ENCODE data around the gene LENG9. TPM values are rescaled to one million over a fixed set of nuclear protein-coding genes. Genes with fewer than 3 reads are reported as not detected.

LENG9 gene
- total and polyA plus RNA-seq, 7 experiments from 2014 or later, result 0.09 to 6.1 (median 3.6) TPM

GRCh38 chr19:54462047-54462654, 1.4 kb downstream of the LENG9 start:
- H3K27ac Mint-ChIP-seq, result peak overlapping the region in 7 of 9 donors; percentile 28 to 85 (median 60)
- Histone ChIP-seq H3K27me3 (ENCODE audit: control insufficient read depth in 2 of 2, insufficient read depth in 2 of 2, low read length in 2 of 2) (no peaks in the 10 kb centered on the region), H3K36me3 (ENCODE audit: control insufficient read depth in 2 of 3, insufficient read depth in 3 of 3, low read length in 3 of 3) (peaks cover 14 to 51% (median 24%) of the 10 kb centered on the region in 3 experiments), H3K4me1 (ENCODE audit: control insufficient read depth in 2 of 2, insufficient read depth in 2 of 2, low read length in 2 of 2) (peaks cover 17 to 23% of the 10 kb centered on the region in 2 donors), H3K27ac (ENCODE audit: low read depth, low read length) (peak overlapping the region; percentile 71), H3K4me3 (ENCODE audit: low read length) (no peak overlapping the region), H3K9me3 (ENCODE audit: control insufficient read depth in 2 of 3, low read length in 3 of 3) (no peaks in the 10 kb centered on the region)
- CTCF ChIA-PET, result interaction anchor here (0.6 kb wide), 2 partner anchors 15 to 19 kb away, joined by 3 read pairs; no protein-coding TSS in a partner anchor
- H3K4me1 Mint-ChIP-seq, result peaks cover 22 to 42% (median 36%) of the 10 kb centered on the region in 7 donors
- no peak for ATAC-seq
- H3K36me3 Mint-ChIP-seq, result peaks cover 11 to 27% (median 13%) of the 10 kb centered on the region in 5 donors
- H3K4me3 Mint-ChIP-seq, result peak overlapping the region; percentile 11 to 94 (median 41)
- intact Hi-C loops (cut with micrococcal nuclease), result loop anchor here (2.0 to 10.0 kb wide), 9 partner anchors 303 to 1679 kb away; partner anchors contain the start of genes CNOT3 (in 1 of the 2), LENG1 (in 1 of the 2), PRPF31 (in 1 of the 2) and TFPT (in 1 of the 2)
- peaks cover 0 to 5% (median 0%) of the 10 kb centered on the region in 11 donors for H3K9me3 Mint-ChIP-seq
- peaks cover 0 to 12% (median 0%) of the 10 kb centered on the region in 5 donors for H3K27me3 Mint-ChIP-seq
- POLR2A ChIA-PET, result interaction anchor here (1.9 to 5.2 kb wide), 3 partner anchors 7 to 12 kb away, joined by 5 to 67 read pairs (median 7); partner anchors contain the start of gene LENG8
- peak in 1 of 9 donors; percentile 16 for DNase-seq

- intact Hi-C loops (cut with micrococcal nuclease), result loop anchor here (2.0 to 10.0 kb wide), 9 partner anchors 303 to 1679 kb away; partner anchors contain the start of genes CNOT3 (in 1 of the 2), LENG1 (in 1 of the 2), PRPF31 (in 1 of the 2) and TFPT (in 1 of the 2)
- peaks cover 11 to 27% (median 13%) of the 10 kb centered on the region in 5 donors for H3K36me3 Mint-ChIP-seq
- CTCF ChIA-PET, result interaction anchor here (0.6 to 0.7 kb wide), 2 partner anchors 19 to 385 kb away, joined by 3 to 4 read pairs; no protein-coding TSS in a partner anchor
- Histone ChIP-seq H3K4me1 (ENCODE audit: control insufficient read depth in 2 of 2, insufficient read depth in 2 of 2, low read length in 2 of 2) (peaks cover 17 to 23% of the 10 kb centered on the region in 2 donors), H3K27me3 (ENCODE audit: control insufficient read depth in 2 of 2, insufficient read depth in 2 of 2, low read length in 2 of 2) (no peaks in the 10 kb centered on the region), H3K36me3 (ENCODE audit: control insufficient read depth in 2 of 3, insufficient read depth in 3 of 3, low read length in 3 of 3) (peaks cover 14 to 56% (median 27%) of the 10 kb centered on the region in 3 experiments), H3K9me3 (ENCODE audit: control insufficient read depth in 2 of 3, low read length in 3 of 3) (no peaks in the 10 kb centered on the region), H3K4me3 (ENCODE audit: low read length) (no peak overlapping the region), H3K27ac (ENCODE audit: low read depth, low read length) (peak overlapping the region; percentile 71)
- POLR2A ChIA-PET, result interaction anchor here (2.4 to 5.2 kb wide), 2 partner anchors 8 to 12 kb away, joined by 7 to 67 read pairs; partner anchors contain the start of gene LENG8
- H3K4me3 Mint-ChIP-seq, result peak overlapping the region in 8 of 10 donors; percentile 11 to 94 (median 38)
- peaks cover 22 to 42% (median 36%) of the 10 kb centered on the region in 7 donors for H3K4me1 Mint-ChIP-seq
- no peak for DNase-seq
- peak overlapping the region in 7 of 9 donors; percentile 28 to 85 (median 60) for H3K27ac Mint-ChIP-seq
- no peak for ATAC-seq
- peaks cover 0 to 4% (median 0%) of the 10 kb centered on the region in 11 donors for H3K9me3 Mint-ChIP-seq
- peaks cover 0 to 12% (median 0%) of the 10 kb centered on the region in 5 donors for H3K27me3 Mint-ChIP-seq
Observed at GRCh38 chr19:54461613-54462012, 2.0 kb downstream of the LENG9 start.

GRCh38 chr19:54461210-54461609, 2.4 kb downstream of the LENG9 start:
- peaks cover 17 to 23% of the 10 kb centered on the region in 2 donors for H3K4me1 ChIP-seq (ENCODE audit: control insufficient read depth in 2 of 2, insufficient read depth in 2 of 2, low read length in 2 of 2)
- no peak overlapping the region for H3K27ac ChIP-seq (ENCODE audit: low read depth, low read length)
- H3K27me3 Mint-ChIP-seq, result peaks cover 0 to 10% (median 0%) of the 10 kb centered on the region in 5 donors
- peak overlapping the region in 6 of 10 donors; percentile 29 to 94 (median 39) for H3K4me3 Mint-ChIP-seq
- ATAC-seq (no peak), DNase-seq (no peak)
- H3K27me3 ChIP-seq (ENCODE audit: control insufficient read depth in 2 of 2, insufficient read depth in 2 of 2, low read length in 2 of 2), result no peaks in the 10 kb centered on the region
- H3K36me3 Mint-ChIP-seq, result peaks cover 11 to 27% (median 13%) of the 10 kb centered on the region in 5 donors
- peaks cover 14 to 60% (median 31%) of the 10 kb centered on the region in 3 experiments for H3K36me3 ChIP-seq (ENCODE audit: control insufficient read depth in 2 of 3, insufficient read depth in 3 of 3, low read length in 3 of 3)
- ChIA-PET POLR2A (interaction anchor here (5.2 kb wide), 1 partner anchor 11 kb away, joined by 67 read pairs; the partner anchor contains the start of gene LENG8), CTCF (interaction anchor here (0.7 kb wide), 1 partner anchor 384 kb away, joined by 4 read pairs; no protein-coding TSS in a partner anchor)
- peak overlapping the region in 5 of 9 donors; percentile 28 to 71 (median 54) for H3K27ac Mint-ChIP-seq
- H3K9me3 Mint-ChIP-seq, result peaks cover 0 to 2% (median 0%) of the 10 kb centered on the region in 11 donors
- no peaks in the 10 kb centered on the region for H3K9me3 ChIP-seq (ENCODE audit: control insufficient read depth in 2 of 3, low read length in 3 of 3)
- intact Hi-C loops (cut with micrococcal nuclease), result loop anchor here (5.0 to 10.0 kb wide), 7 partner anchors 326 to 1496 kb away; partner anchors contain the start of genes CNOT3 (in 1 of the 2), PRPF31 (in 1 of the 2), TFPT (in 1 of the 2) and ZNF628 (in 1 of the 2)
- H3K4me1 Mint-ChIP-seq, result peaks cover 22 to 42% (median 36%) of the 10 kb centered on the region in 7 donors
- H3K4me3 ChIP-seq (ENCODE audit: low read length), result no peak overlapping the region

- H3K27me3 ChIP-seq (ENCODE audit: control insufficient read depth in 2 of 2, insufficient read depth in 2 of 2, low read length in 2 of 2), result no peaks in the 10 kb centered on the region
- H3K4me3 ChIP-seq (ENCODE audit: low read length), result no peak overlapping the region
- no peak for DNase-seq
- CTCF ChIA-PET, result interaction anchor here (0.7 kb wide), 1 partner anchor 384 kb away, joined by 4 read pairs; no protein-coding TSS in a partner anchor
- Mint-ChIP-seq H3K27me3 (peaks cover 0 to 3% (median 0%) of the 10 kb centered on the region in 5 donors), H3K9me3 (no peaks in the 10 kb centered on the region), H3K36me3 (peaks cover 11 to 27% (median 13%) of the 10 kb centered on the region in 5 donors), H3K27ac (peak overlapping the region in 3 of 9 donors; percentile 9 to 63 (median 32)), H3K4me3 (peak overlapping the region in 2 of 10 donors; percentile 25 to 51), H3K4me1 (peaks cover 22 to 38% (median 33%) of the 10 kb centered on the region in 7 donors)
- H3K36me3 ChIP-seq (ENCODE audit: control insufficient read depth in 2 of 3, insufficient read depth in 3 of 3, low read length in 3 of 3), result peaks cover 15 to 68% (median 34%) of the 10 kb centered on the region in 3 experiments
- POLR2A ChIA-PET, result interaction anchor here (5.2 kb wide), 1 partner anchor 10 kb away, joined by 67 read pairs; the partner anchor contains the start of gene LENG8
- no peak for ATAC-seq
- H3K4me1 ChIP-seq (ENCODE audit: control insufficient read depth in 2 of 2, insufficient read depth in 2 of 2, low read length in 2 of 2), result peaks cover 17 to 23% of the 10 kb centered on the region in 2 donors
- intact Hi-C loops (cut with micrococcal nuclease), result loop anchor here (5.0 to 10.0 kb wide), 7 partner anchors 326 to 1496 kb away; partner anchors contain the start of genes CNOT3 (in 1 of the 2), PRPF31 (in 1 of the 2), TFPT (in 1 of the 2) and ZNF628 (in 1 of the 2)
- no peaks in the 10 kb centered on the region for H3K9me3 ChIP-seq (ENCODE audit: control insufficient read depth in 2 of 3, low read length in 3 of 3)
- no peak overlapping the region for H3K27ac ChIP-seq (ENCODE audit: low read depth, low read length)
Observed at GRCh38 chr19:54460230-54461005, 3.2 kb downstream of the LENG9 start.

- intact Hi-C loops (cut with micrococcal nuclease), result loop anchor here (5.0 to 10.0 kb wide), 7 partner anchors 325 to 1495 kb away; partner anchors contain the start of genes CNOT3 (in 1 of the 2), PRPF31 (in 1 of the 2), TFPT (in 1 of the 2) and ZNF628 (in 1 of the 2)
- CTCF ChIA-PET, result no interaction called here
- H3K9me3 ChIP-seq (ENCODE audit: control insufficient read depth in 2 of 3, low read length in 3 of 3), result no peaks in the 10 kb centered on the region
- peak overlapping the region in 4 of 10 donors; percentile 6 to 51 (median 36) for H3K4me3 Mint-ChIP-seq
- H3K27me3 Mint-ChIP-seq, result no peaks in the 10 kb centered on the region
- peaks cover 22 to 38% (median 33%) of the 10 kb centered on the region in 7 donors for H3K4me1 Mint-ChIP-seq
- H3K27ac Mint-ChIP-seq, result peak overlapping the region in 7 of 9 donors; percentile 29 to 72 (median 63)
- ATAC-seq (no peak), DNase-seq (no peak)
- H3K4me3 ChIP-seq (ENCODE audit: low read length), result no peak overlapping the region
- peaks cover 11 to 30% (median 13%) of the 10 kb centered on the region in 5 donors for H3K36me3 Mint-ChIP-seq
- peaks cover 14 to 22% of the 10 kb centered on the region in 2 donors for H3K4me1 ChIP-seq (ENCODE audit: control insufficient read depth in 2 of 2, insufficient read depth in 2 of 2, low read length in 2 of 2)
- H3K9me3 Mint-ChIP-seq, result no peaks in the 10 kb centered on the region
- POLR2A ChIA-PET, result interaction anchor here (0.7 to 5.2 kb wide), 3 partner anchors 10 to 823 kb away, joined by 3 to 67 read pairs (median 7); partner anchors contain the start of gene LENG8
- no peaks in the 10 kb centered on the region for H3K27me3 ChIP-seq (ENCODE audit: control insufficient read depth in 2 of 2, insufficient read depth in 2 of 2, low read length in 2 of 2)
- H3K27ac ChIP-seq (ENCODE audit: low read depth, low read length), result no peak overlapping the region
- H3K36me3 ChIP-seq (ENCODE audit: control insufficient read depth in 2 of 3, insufficient read depth in 3 of 3, low read length in 3 of 3), result peaks cover 20 to 77% (median 40%) of the 10 kb centered on the region in 3 experiments
Observed at GRCh38 chr19:54459282-54460229, 4.0 kb downstream of the LENG9 start.
